K562 (cell line): Measurements from ENCODE around the gene NKIRAS1. TPM values are rescaled to one million over a fixed set of nuclear protein-coding genes. Genes with fewer than 3 reads are reported as not detected.

ENCODE experiments used
- DDX20 ChIP-seq: fragments of 450-650 bp; IDR thresholded peaks from 2 replicates; pipeline ENCODE4 v1.6.1; 2016; ENCODE audit warnings: missing genetic modification characterization, low read depth, mild to moderate bottlenecking, missing compliant biosample characterization, moderate library complexity
- MEIS2 ChIP-seq: fragments of 450-650 bp; IDR thresholded peaks from 2 replicates; pipeline ENCODE4 v1.6.1; 2014; ENCODE audit warnings: mild to moderate bottlenecking; ENCODE audit not compliant: partially characterized antibody
- NR1H2 ChIP-seq: sonication (generic); formaldehyde crosslinking; IDR thresholded peaks from 2 replicates; pipeline ENCODE4 v1.4.0; 2020; ENCODE audit warnings: mild to moderate bottlenecking, missing genetic modification reagents
- ZEB2 ChIP-seq: fragments of 450-650 bp; IDR thresholded peaks from 2 replicates; pipeline ENCODE4 v1.6.1; 2016
- polyA plus RNA-seq, 8 experiments: library from polyadenylated mRNA; depleted of rRNA in 4 of 8; stranded (reverse) in 5 of 8; unstranded in 3 of 8; fragments of >200 nt; fragmentation: Nextera tagmentation in 2 of 8; fragmentation: Illumina TruSeq in 1 of 8; extraction: Ambion mirVana in 2 of 8; extraction: Trizol in 1 of 8; gene quantifications; 2 replicates each; pipeline versions ENCODE4 v1.2.1 to v1.2.3, GENCODE V29; 2011 to 2014; ENCODE audit warnings: inconsistent platforms in 1 of 8, missing spikeins in 1 of 8
- total RNA-seq, 7 experiments: library from RNA; depleted of rRNA in 6 of 7; stranded (reverse); fragments of >200 nt in 6 of 7; fragmentation: Illumina TruSeq in 2 of 7; extraction: Trizol in 2 of 7; gene quantifications; 2 replicates each; pipeline versions ENCODE4 v1.2.1 to v1.2.3, GENCODE V29; 2011 to 2021; ENCODE audit warnings: low replicate concordance in 1 of 7
- TF ChIP-seq, protein P1 (sequence below): fragments of 200-800 bp; sonication (Bioruptor generic); IDR thresholded peaks from 2 replicates; pipeline ENCODE4 v1.6.1; 2016; ENCODE audit warnings: missing genetic modification characterization, missing compliant biosample characterization
- TF ChIP-seq, protein P2 (sequence below): sonication (generic); formaldehyde crosslinking; IDR thresholded peaks from 2 replicates; pipeline ENCODE4 v1.8.1; 2022; ENCODE audit warnings: missing genetic modification reagents
- TF ChIP-seq, protein P3 (sequence below): fragments of 150-350 bp; IDR thresholded peaks from 2 replicates; pipeline ENCODE4 v1.6.1; 2014; ENCODE audit warnings: low read depth, mild to moderate bottlenecking, low read length, borderline replicate concordance
- TF ChIP-seq, protein P4 (sequence below): fragments of 450-650 bp; formaldehyde crosslinking; IDR thresholded peaks from 2 replicates; pipeline ENCODE4 v1.4.0; 2020; ENCODE audit warnings: mild to moderate bottlenecking, mixed read lengths
- TF ChIP-seq, protein P5 (sequence below): fragments of 450-650 bp; IDR thresholded peaks from 2 replicates; pipeline ENCODE4 v1.7.0; 2016; ENCODE audit warnings: borderline replicate concordance
- TF ChIP-seq, protein P6 (sequence below): fragments of 250-450 bp; sonication (Bioruptor Pico); IDR thresholded peaks from 2 replicates; pipeline ENCODE4 v1.5.1; 2021; ENCODE audit warnings: mild to moderate bottlenecking

Gene NKIRAS1
- total and polyA plus RNA-seq, 9 of the 15 experiments (the other 6 are each of a cell fraction or from before 2014, with no cell fraction given), result 5.1 to 10.3 (median 6.3) TPM

DNA sequence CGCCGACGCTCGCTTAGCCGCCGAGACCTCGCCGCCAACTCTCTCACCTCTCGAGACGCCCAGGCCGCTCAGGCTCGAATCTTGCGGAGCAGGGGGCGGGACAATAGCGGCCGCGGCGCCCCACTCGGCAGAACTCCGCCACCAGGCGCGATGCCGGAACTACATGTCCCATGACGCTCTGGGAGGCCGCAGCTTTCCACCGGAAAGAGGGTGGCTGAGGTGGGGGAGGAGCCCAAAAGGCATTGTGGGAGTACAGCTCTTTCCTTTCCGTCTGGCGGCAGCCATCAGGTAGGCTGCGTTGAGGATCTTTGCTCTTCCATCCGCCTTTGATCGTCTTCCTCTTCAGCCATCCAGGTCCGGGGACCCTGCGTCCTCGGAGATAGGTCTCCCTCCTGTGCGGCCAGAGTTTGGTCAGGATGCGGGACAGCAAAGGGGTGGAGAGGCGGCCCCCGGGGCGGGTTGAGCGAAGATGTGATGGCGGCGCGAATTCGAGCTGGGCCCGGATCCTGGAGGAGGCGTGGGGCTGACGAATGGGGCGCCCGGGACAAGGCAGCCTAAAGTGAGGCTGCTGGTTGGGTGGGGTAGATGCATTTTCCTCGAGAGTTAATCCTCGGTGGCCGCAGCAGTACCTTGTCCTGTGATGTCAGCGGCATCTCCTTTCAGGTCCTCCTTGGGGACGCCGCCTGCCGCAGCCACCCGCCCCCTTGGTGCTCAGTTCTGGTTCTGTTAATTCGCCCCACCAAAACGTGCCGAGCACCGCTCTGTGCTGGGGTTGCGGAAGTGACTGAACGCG, at the start of gene NKIRAS1, which contains the start of gene RPL15 (continued):
- TF ChIP-seq, protein P1, sequence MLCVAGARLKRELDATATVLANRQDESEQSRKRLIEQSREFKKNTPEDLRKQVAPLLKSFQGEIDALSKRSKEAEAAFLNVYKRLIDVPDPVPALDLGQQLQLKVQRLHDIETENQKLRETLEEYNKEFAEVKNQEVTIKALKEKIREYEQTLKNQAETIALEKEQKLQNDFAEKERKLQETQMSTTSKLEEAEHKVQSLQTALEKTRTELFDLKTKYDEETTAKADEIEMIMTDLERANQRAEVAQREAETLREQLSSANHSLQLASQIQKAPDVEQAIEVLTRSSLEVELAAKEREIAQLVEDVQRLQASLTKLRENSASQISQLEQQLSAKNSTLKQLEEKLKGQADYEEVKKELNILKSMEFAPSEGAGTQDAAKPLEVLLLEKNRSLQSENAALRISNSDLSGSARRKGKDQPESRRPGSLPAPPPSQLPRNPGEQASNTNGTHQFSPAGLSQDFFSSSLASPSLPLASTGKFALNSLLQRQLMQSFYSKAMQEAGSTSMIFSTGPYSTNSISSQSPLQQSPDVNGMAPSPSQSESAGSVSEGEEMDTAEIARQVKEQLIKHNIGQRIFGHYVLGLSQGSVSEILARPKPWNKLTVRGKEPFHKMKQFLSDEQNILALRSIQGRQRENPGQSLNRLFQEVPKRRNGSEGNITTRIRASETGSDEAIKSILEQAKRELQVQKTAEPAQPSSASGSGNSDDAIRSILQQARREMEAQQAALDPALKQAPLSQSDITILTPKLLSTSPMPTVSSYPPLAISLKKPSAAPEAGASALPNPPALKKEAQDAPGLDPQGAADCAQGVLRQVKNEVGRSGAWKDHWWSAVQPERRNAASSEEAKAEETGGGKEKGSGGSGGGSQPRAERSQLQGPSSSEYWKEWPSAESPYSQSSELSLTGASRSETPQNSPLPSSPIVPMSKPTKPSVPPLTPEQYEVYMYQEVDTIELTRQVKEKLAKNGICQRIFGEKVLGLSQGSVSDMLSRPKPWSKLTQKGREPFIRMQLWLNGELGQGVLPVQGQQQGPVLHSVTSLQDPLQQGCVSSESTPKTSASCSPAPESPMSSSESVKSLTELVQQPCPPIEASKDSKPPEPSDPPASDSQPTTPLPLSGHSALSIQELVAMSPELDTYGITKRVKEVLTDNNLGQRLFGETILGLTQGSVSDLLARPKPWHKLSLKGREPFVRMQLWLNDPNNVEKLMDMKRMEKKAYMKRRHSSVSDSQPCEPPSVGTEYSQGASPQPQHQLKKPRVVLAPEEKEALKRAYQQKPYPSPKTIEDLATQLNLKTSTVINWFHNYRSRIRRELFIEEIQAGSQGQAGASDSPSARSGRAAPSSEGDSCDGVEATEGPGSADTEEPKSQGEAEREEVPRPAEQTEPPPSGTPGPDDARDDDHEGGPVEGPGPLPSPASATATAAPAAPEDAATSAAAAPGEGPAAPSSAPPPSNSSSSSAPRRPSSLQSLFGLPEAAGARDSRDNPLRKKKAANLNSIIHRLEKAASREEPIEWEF, result no peak
- no peak for TF ChIP-seq DDX20 (tag)
- no peak for TF ChIP-seq MEIS2
- TF ChIP-seq, protein P2, sequence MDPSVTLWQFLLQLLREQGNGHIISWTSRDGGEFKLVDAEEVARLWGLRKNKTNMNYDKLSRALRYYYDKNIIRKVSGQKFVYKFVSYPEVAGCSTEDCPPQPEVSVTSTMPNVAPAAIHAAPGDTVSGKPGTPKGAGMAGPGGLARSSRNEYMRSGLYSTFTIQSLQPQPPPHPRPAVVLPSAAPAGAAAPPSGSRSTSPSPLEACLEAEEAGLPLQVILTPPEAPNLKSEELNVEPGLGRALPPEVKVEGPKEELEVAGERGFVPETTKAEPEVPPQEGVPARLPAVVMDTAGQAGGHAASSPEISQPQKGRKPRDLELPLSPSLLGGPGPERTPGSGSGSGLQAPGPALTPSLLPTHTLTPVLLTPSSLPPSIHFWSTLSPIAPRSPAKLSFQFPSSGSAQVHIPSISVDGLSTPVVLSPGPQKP (CRISPR knock-in tag), result 0 out of 2 replicates have a peak, but pooled peaks have one; percentile 30
- TF ChIP-seq, protein P3, sequence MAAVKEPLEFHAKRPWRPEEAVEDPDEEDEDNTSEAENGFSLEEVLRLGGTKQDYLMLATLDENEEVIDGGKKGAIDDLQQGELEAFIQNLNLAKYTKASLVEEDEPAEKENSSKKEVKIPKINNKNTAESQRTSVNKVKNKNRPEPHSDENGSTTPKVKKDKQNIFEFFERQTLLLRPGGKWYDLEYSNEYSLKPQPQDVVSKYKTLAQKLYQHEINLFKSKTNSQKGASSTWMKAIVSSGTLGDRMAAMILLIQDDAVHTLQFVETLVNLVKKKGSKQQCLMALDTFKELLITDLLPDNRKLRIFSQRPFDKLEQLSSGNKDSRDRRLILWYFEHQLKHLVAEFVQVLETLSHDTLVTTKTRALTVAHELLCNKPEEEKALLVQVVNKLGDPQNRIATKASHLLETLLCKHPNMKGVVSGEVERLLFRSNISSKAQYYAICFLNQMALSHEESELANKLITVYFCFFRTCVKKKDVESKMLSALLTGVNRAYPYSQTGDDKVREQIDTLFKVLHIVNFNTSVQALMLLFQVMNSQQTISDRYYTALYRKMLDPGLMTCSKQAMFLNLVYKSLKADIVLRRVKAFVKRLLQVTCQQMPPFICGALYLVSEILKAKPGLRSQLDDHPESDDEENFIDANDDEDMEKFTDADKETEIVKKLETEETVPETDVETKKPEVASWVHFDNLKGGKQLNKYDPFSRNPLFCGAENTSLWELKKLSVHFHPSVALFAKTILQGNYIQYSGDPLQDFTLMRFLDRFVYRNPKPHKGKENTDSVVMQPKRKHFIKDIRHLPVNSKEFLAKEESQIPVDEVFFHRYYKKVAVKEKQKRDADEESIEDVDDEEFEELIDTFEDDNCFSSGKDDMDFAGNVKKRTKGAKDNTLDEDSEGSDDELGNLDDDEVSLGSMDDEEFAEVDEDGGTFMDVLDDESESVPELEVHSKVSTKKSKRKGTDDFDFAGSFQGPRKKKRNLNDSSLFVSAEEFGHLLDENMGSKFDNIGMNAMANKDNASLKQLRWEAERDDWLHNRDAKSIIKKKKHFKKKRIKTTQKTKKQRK, result no peak
- TF ChIP-seq ZEB2, result no peak; the same call in 1 of the 2 replicates
- TF ChIP-seq NR1H2, result 0 out of 2 replicates have a peak, but pooled peaks have one; percentile 16
- TF ChIP-seq, protein P4, sequence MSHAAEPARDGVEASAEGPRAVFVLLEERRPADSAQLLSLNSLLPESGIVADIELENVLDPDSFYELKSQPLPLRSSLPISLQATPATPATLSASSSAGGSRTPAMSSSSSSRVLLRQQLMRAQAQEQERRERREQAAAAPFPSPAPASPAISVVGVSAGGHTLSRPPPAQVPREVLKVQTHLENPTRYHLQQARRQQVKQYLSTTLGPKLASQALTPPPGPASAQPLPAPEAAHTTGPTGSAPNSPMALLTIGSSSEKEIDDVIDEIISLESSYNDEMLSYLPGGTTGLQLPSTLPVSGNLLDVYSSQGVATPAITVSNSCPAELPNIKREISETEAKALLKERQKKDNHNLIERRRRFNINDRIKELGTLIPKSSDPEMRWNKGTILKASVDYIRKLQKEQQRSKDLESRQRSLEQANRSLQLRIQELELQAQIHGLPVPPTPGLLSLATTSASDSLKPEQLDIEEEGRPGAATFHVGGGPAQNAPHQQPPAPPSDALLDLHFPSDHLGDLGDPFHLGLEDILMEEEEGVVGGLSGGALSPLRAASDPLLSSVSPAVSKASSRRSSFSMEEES (CRISPR knock-in tag), result no peak; the same call in 1 of the 2 replicates
- TF ChIP-seq, protein P5, sequence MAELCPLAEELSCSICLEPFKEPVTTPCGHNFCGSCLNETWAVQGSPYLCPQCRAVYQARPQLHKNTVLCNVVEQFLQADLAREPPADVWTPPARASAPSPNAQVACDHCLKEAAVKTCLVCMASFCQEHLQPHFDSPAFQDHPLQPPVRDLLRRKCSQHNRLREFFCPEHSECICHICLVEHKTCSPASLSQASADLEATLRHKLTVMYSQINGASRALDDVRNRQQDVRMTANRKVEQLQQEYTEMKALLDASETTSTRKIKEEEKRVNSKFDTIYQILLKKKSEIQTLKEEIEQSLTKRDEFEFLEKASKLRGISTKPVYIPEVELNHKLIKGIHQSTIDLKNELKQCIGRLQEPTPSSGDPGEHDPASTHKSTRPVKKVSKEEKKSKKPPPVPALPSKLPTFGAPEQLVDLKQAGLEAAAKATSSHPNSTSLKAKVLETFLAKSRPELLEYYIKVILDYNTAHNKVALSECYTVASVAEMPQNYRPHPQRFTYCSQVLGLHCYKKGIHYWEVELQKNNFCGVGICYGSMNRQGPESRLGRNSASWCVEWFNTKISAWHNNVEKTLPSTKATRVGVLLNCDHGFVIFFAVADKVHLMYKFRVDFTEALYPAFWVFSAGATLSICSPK, result 0 out of 2 replicates have a peak, but pooled peaks have one; percentile 12
- TF ChIP-seq, protein P6, sequence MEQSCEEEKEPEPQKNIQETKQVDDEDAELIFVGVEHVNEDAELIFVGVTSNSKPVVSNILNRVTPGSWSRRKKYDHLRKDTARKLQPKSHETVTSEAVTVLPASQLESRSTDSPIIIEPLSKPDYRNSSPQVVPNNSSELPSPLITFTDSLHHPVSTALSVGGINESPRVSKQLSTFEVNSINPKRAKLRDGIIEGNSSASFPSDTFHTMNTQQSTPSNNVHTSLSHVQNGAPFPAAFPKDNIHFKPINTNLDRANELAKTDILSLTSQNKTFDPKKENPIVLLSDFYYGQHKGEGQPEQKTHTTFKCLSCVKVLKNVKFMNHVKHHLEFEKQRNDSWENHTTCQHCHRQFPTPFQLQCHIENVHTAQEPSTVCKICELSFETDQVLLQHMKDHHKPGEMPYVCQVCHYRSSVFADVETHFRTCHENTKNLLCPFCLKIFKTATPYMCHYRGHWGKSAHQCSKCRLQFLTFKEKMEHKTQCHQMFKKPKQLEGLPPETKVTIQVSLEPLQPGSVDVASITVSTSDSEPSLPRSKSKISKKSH (CRISPR knock-in tag), result no peak
